Subcutaneous abdominal adipose tissue (tissue), 5 donors: Measurements from ENCODE around the gene MORN1.

Source experiments
- H3K27ac ChIP-seq: one replicate; pipeline ENCODE4 v1.7.0; 2013; ENCODE audit warnings: low read depth, mild to moderate bottlenecking, inconsistent platforms, low read length, moderate library complexity
- H3K27me3 ChIP-seq, 5 donors: one replicate each; pipeline ENCODE4 v1.7.0; 2013; ENCODE audit warnings: low read length in 5 of 5, inconsistent platforms in 1 of 5; ENCODE audit not compliant: control insufficient read depth in 5 of 5, insufficient read depth in 4 of 5
- H3K36me3 ChIP-seq, 5 donors: one replicate each; pipeline ENCODE4 v1.7.0; 2013; ENCODE audit warnings: low read length in 5 of 5; ENCODE audit not compliant: control insufficient read depth in 5 of 5, insufficient read depth in 5 of 5
- H3K4me1 ChIP-seq, 5 donors: one replicate each; pipeline ENCODE4 v1.7.0; 2013; ENCODE audit warnings: low read length in 5 of 5, mild to moderate bottlenecking in 3 of 5, moderate library complexity in 1 of 5; ENCODE audit not compliant: control insufficient read depth in 5 of 5, insufficient read depth in 5 of 5
- H3K4me3 ChIP-seq, 5 donors: one replicate each; pipeline ENCODE4 v1.7.0; 2013; ENCODE audit warnings: low read length in 5 of 5, low read depth in 1 of 5
- H3K9ac ChIP-seq, 5 donors: one replicate each; pipeline ENCODE4 v1.7.0; 2013; ENCODE audit warnings: low read length in 5 of 5, mild to moderate bottlenecking in 4 of 5, moderate library complexity in 3 of 5
- H3K9me3 ChIP-seq, 5 donors: one replicate each; pipeline ENCODE4 v1.7.0; 2013; ENCODE audit warnings: low read length in 5 of 5; ENCODE audit not compliant: control insufficient read depth in 5 of 5
- donor health status: healthy.
- donor health status: healthy.
- donor health status: healthy.
- donor health status: healthy.
- donor health status: healthy.

Gene MORN1

DNA sequence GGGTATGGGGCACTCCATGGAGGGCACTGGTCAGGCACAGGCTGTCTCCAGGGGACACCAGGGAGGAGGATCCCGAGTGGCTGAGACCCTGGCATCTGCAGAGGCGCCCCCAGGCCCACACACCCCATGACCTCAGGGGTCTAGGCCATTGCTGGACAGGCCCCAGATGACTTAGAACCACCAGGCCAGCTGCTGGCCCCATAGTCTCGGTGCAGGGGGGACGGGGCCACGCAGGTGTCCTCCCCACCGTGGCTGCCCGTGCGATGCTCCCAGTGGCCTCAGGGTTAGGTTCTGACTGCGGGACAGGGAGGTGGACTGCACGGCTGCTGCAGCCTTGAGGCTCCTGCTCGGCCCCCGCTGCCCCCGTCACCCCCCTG is 44.0 kb downstream of the MORN1 start:
- Histone ChIP-seq H3K36me3 (no peaks in the 10 kb centered on the region), H3K9ac (no peak overlapping the region), H3K4me1 (no peaks in the 10 kb centered on the region), H3K9me3 (no peaks in the 10 kb centered on the region), H3K4me3 (no peak overlapping the region), H3K27ac (no peak overlapping the region), H3K27me3 (no peaks in the 10 kb centered on the region)

DNA sequence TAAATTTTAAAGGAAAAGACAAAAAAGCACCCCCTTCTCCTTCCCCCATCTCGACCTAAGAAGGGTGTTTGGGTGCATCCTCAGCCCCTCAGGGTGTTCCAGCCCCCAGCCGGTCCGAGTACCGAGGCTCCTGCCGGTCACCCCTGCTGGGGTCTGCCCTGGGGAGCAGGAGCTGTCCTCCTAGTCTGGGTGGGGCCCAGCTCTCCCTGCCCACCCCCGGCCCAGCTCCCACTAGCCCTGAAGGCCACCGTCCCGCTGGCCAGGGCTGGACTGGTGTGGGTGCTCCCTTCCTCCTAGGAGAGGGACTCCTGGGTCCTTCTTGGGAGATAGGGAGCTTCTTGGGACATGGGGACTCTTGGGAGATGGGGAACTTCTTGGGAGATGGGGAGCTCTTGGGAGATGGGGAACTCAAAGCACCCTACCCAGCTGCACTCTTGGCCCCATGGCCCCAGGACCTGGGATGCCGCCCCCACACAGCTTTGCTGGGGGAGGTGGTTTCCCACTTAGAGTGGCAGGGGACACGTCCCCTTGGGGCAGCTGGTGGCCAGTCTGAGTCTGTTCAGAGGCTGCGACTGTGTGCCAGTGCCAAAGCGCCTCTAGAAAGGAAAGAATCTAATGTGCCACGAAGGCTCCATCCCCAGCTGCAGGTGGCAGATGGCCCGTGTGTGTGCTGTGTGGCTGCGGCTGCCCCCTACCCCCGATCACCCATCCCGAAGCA is 44.5 kb downstream of the MORN1 start:
- no peak overlapping the region for H3K27ac ChIP-seq
- H3K9ac ChIP-seq = no peak overlapping the region
- H3K9me3 ChIP-seq = no peaks in the 10 kb centered on the region
- no peaks in the 10 kb centered on the region for H3K27me3 ChIP-seq
- H3K36me3 ChIP-seq = no peaks in the 10 kb centered on the region
- no peak overlapping the region for H3K4me3 ChIP-seq
- H3K4me1 ChIP-seq = no peaks in the 10 kb centered on the region

GRCh38 chr1:2345297-2346075 is 45.9 kb downstream of the MORN1 start:
- Histone ChIP-seq H3K9ac (no peak overlapping the region), H3K27ac (no peak overlapping the region), H3K27me3 (no peaks in the 10 kb centered on the region), H3K9me3 (no peaks in the 10 kb centered on the region), H3K36me3 (no peaks in the 10 kb centered on the region), H3K4me3 (no peak overlapping the region), H3K4me1 (no peaks in the 10 kb centered on the region)

DNA sequence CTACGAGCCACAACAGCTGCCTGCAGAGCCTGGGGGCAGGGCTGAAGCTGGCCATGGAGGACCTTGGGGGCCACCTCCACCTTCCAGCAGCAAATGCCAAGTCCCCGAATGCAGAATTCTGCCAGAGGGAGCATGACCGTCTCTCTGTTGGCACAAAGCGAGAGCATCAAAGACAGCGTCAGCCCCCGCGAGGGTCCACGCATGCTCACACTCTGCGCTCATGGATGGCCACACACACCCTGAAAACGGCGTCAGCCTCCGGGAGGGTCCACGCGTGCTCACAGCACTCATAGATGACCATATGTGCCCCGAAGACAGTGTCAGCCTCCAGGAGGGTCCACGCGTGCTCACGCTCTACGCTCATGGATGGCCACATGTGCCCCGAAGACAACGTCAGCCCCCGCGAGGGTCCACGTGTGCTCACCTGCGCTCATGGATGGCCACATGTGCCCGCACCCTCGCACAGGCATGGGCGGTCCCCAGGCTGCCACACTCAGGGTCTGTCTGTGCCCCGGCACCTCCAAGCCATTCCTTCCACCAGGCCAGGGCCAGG is 46.5 kb downstream of the MORN1 start:
- no peak overlapping the region for H3K4me3 ChIP-seq
- H3K9ac ChIP-seq = no peak overlapping the region
- no peaks in the 10 kb centered on the region for H3K4me1 ChIP-seq
- H3K27ac ChIP-seq = no peak overlapping the region
- no peaks in the 10 kb centered on the region for H3K9me3 ChIP-seq
- H3K27me3 ChIP-seq = no peaks in the 10 kb centered on the region
- H3K36me3 ChIP-seq = no peaks in the 10 kb centered on the region

- Histone ChIP-seq H3K9me3 (no peaks in the 10 kb centered on the region), H3K4me1 (no peaks in the 10 kb centered on the region), H3K4me3 (no peak overlapping the region), H3K27ac (no peak overlapping the region), H3K27me3 (no peaks in the 10 kb centered on the region), H3K36me3 (no peaks in the 10 kb centered on the region), H3K9ac (no peak overlapping the region)
These were observed 47.2 kb downstream of the MORN1 start for GRCh38 chr1:2344121-2344681.

- H3K9me3 ChIP-seq = no peaks in the 10 kb centered on the region
- no peak overlapping the region for H3K4me3 ChIP-seq
- H3K27me3 ChIP-seq = no peaks in the 10 kb centered on the region
- H3K36me3 ChIP-seq = no peaks in the 10 kb centered on the region
- no peaks in the 10 kb centered on the region for H3K4me1 ChIP-seq
- no peak overlapping the region for H3K27ac ChIP-seq
- H3K9ac ChIP-seq = no peak overlapping the region
These were observed 48.1 kb downstream of the MORN1 start for GRCh38 chr1:2343023-2343935.

DNA sequence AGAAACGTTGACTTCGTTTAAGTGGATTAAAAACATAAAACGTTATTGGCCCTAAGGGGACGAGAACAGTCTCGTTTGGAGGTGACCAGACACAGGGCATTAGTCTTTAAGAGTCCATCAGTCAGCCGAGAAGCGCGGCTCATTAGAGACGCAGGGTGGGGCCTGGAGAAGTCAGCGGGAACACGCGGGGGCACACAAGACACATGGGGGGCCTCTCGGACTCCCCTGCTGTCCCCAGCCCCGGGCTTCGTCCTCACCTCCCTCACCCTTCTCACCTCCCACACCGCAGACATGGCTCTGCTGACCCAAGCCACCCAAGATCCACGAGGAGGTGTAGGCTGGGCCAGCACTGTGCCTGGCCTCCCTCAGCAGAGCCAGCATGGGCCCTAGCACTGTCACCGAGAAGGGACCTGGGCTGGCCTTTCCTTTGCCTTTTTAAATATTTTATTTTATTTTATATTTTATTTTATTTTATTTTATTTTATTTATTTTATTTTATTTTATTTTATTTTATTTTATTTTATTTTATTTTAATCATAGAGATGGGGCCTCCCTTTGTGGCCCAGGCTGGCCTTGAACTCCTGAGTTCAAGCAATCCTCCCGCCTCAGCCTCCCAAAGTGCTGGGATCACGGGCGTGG is 48.9 kb downstream of the MORN1 start:
- Histone ChIP-seq H3K36me3 (no peaks in the 10 kb centered on the region), H3K27ac (no peak overlapping the region), H3K9me3 (no peaks in the 10 kb centered on the region), H3K4me1 (no peaks in the 10 kb centered on the region), H3K4me3 (no peak overlapping the region), H3K9ac (no peak overlapping the region), H3K27me3 (no peaks in the 10 kb centered on the region)

DNA sequence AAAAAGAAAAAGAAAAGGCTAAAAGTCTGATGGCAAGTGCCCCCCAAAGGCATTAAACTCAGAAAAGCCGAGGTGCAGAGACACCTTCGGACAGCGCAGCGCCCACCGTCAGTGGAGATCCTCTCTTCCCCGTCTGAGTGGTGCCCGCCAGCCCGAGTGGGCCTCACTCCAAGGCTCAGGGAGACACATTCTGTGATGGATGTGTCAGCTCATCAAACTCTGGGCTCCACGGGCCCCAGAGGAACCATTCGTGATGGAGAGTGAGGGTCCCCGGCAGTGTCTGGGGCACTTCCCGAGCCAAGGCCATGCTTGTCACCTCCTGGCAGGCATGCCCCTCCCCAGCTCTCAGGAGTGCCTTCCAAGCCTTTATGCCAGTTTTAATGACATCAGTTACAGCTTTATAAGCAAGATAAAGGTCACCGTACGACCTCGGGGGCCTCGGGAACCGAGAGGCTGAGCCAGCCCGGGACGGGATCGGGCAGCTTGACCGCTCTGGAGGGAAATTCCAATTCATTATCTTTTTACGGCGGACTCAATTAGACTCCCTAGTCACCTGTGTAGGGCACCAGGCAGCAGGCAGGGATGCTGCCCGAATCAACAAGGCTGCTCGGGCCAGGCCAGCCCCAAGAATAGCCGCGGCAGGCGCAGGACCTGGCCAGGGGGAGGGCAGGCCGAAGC is 49.5 kb downstream of the MORN1 start:
- Histone ChIP-seq H3K4me1 (no peaks in the 10 kb centered on the region), H3K27ac (no peak overlapping the region), H3K9ac (no peak overlapping the region), H3K27me3 (no peaks in the 10 kb centered on the region), H3K36me3 (no peaks in the 10 kb centered on the region), H3K9me3 (no peaks in the 10 kb centered on the region), H3K4me3 (no peak overlapping the region)

DNA sequence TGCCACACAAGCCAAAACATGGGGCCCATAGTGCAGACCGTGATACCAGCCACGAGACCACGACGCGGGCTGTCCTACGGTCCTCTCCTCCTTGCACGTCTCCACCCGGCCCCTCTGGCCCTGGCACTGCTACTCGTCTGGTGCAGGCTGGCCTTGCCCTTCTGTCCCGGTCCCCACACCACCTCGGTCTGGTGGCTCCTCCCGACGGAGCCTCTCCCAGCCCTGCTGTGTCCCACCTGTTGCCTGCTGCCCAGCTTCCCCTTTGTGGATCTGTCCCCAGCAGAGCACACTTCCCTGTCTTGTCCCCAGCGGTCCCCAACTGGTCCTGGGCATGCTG is 50.5 kb downstream of the MORN1 start:
- Histone ChIP-seq H3K9me3 (no peaks in the 10 kb centered on the region), H3K36me3 (no peaks in the 10 kb centered on the region), H3K27me3 (no peaks in the 10 kb centered on the region), H3K9ac (no peak overlapping the region), H3K4me3 (no peak overlapping the region), H3K27ac (no peak overlapping the region), H3K4me1 (no peaks in the 10 kb centered on the region)
